SK-N-SH treated with all-trans-retinoic acid at 6 μM for 48 hours (cell line): ENCODE data around the gene STRBP.

Experiments
- ATAC-seq: fragments of 200-7000 bp; cut with Tn5 transposase; 3 replicates; pipeline ENCODE4 v1.9.1; 2020; ENCODE audit warnings: mild to moderate bottlenecking, moderate library complexity
- BACH2 ChIP-seq: fragments of 250-450 bp; sonication (Bioruptor Pico); IDR thresholded peaks from 2 replicates; pipeline ENCODE4 v1.9.0; 2021; ENCODE audit warnings: mild to moderate bottlenecking, borderline replicate concordance
- CREB5 ChIP-seq: fragments of 250-450 bp; sonication (Bioruptor Pico); IDR thresholded peaks from 2 replicates; pipeline ENCODE4 v1.5.1; 2020; ENCODE audit warnings: low read depth, mild to moderate bottlenecking, moderate library complexity
- CSDC2 ChIP-seq: fragments of 250-450 bp; sonication (Bioruptor Pico); IDR thresholded peaks from 2 replicates; pipeline ENCODE4 v1.5.0; 2020; ENCODE audit warnings: mild to moderate bottlenecking, moderate library complexity
- CSRNP3 ChIP-seq: fragments of 250-450 bp; sonication (Bioruptor Pico); IDR thresholded peaks from 2 replicates; pipeline ENCODE4 v1.5.1; 2021; ENCODE audit warnings: mild to moderate bottlenecking, moderate library complexity
- ESRRG ChIP-seq: fragments of 250-450 bp; sonication (Bioruptor Pico); IDR thresholded peaks from 2 replicates; pipeline ENCODE4 v1.6.1; 2021; ENCODE audit warnings: mild to moderate bottlenecking
- GLIS3 ChIP-seq: fragments of 250-450 bp; sonication (Bioruptor Pico); IDR thresholded peaks from 2 replicates; pipeline ENCODE4 v1.5.0; 2020; ENCODE audit warnings: mild to moderate bottlenecking, moderate library complexity
- ISL1 ChIP-seq: fragments of 250-450 bp; sonication (Bioruptor Pico); IDR thresholded peaks from 2 replicates; pipeline ENCODE4 v2.1.2; 2022; ENCODE audit warnings: mild to moderate bottlenecking, moderate library complexity
- OSR1 ChIP-seq: fragments of 250-450 bp; sonication (Bioruptor Pico); IDR thresholded peaks from 2 replicates; pipeline ENCODE4 v1.8.0; 2022; ENCODE audit warnings: moderate library complexity, mild to moderate bottlenecking, inconsistent platforms
- PATZ1 ChIP-seq: fragments of 250-450 bp; sonication (Bioruptor Pico); IDR thresholded peaks from 2 replicates; pipeline ENCODE4 v1.8.0; 2020; ENCODE audit warnings: mild to moderate bottlenecking, moderate library complexity, borderline replicate concordance
- POU6F1 ChIP-seq: fragments of 250-450 bp; sonication (Bioruptor Pico); IDR thresholded peaks from 2 replicates; pipeline ENCODE4 v1.8.0; 2021; ENCODE audit warnings: low read depth, mild to moderate bottlenecking, moderate library complexity, borderline replicate concordance
- PPARA ChIP-seq: fragments of 250-450 bp; sonication (Bioruptor Pico); IDR thresholded peaks from 2 replicates; pipeline ENCODE4 v1.5.0; 2020; ENCODE audit warnings: mild to moderate bottlenecking, borderline replicate concordance
- RARB ChIP-seq: fragments of 250-450 bp; sonication (Bioruptor Pico); IDR thresholded peaks from 2 replicates; pipeline ENCODE4 v1.8.0; 2021; ENCODE audit warnings: mild to moderate bottlenecking, moderate library complexity
- SNAI2 ChIP-seq: fragments of 250-450 bp; sonication (Bioruptor Pico); IDR thresholded peaks from 2 replicates; pipeline ENCODE4 v1.5.0; 2020; ENCODE audit warnings: mild to moderate bottlenecking, moderate library complexity
- TCF4 ChIP-seq: fragments of 250-450 bp; sonication (Bioruptor Pico); IDR thresholded peaks from 2 replicates; pipeline ENCODE4 v1.8.0; 2021; ENCODE audit warnings: mild to moderate bottlenecking, moderate library complexity, borderline replicate concordance
- TOX ChIP-seq: fragments of 250-450 bp; sonication (Bioruptor Pico); IDR thresholded peaks from 2 replicates; pipeline ENCODE4 v1.8.0; 2021; ENCODE audit warnings: mild to moderate bottlenecking, moderate library complexity, borderline replicate concordance
- TSHZ2 ChIP-seq: fragments of 250-450 bp; sonication (Bioruptor Pico); IDR thresholded peaks from 2 replicates; pipeline ENCODE4 v1.5.0; 2020; ENCODE audit warnings: mild to moderate bottlenecking, moderate library complexity
- ZC3H10 ChIP-seq: fragments of 250-450 bp; sonication (Bioruptor Pico); IDR thresholded peaks from 2 replicates; pipeline ENCODE4 v1.5.1; 2021; ENCODE audit warnings: mild to moderate bottlenecking, moderate library complexity
- ZFP3 ChIP-seq: fragments of 250-450 bp; sonication (Bioruptor Pico); IDR thresholded peaks from 2 replicates; pipeline ENCODE4 v1.5.0; 2020; ENCODE audit warnings: mild to moderate bottlenecking, moderate library complexity
- ZFP30 ChIP-seq: fragments of 450-650 bp; formaldehyde crosslinking; IDR thresholded peaks from 2 replicates; pipeline ENCODE4 v1.5.0; 2022; ENCODE audit warnings: mild to moderate bottlenecking, moderate library complexity
- ZNF565 ChIP-seq: fragments of 450-650 bp; formaldehyde crosslinking; conservative IDR thresholded peaks from 2 replicates; pipeline ENCODE4 v1.5.0; 2020; ENCODE audit warnings: low read depth, mild to moderate bottlenecking, moderate library complexity
- ZNF70 ChIP-seq: fragments of 450-650 bp; formaldehyde crosslinking; IDR thresholded peaks from 2 replicates; pipeline ENCODE4 v1.5.0; 2020; ENCODE audit warnings: mild to moderate bottlenecking, moderate library complexity
- ZNF8 ChIP-seq: fragments of 450-650 bp; formaldehyde crosslinking; IDR thresholded peaks from 2 replicates; pipeline ENCODE4 v1.5.0; 2020; ENCODE audit warnings: mild to moderate bottlenecking, moderate library complexity

The STRBP gene

GRCh38 chr9:123084256-123084655 lies 184.1 kb downstream of the STRBP start (continued):
- no peak for TF ChIP-seq CSRNP3 (CRISPR knock-in tag)
- no peak for TF ChIP-seq ISL1 (CRISPR knock-in tag)
- no peak for TF ChIP-seq ZNF70 (CRISPR knock-in tag)
- no peak for TF ChIP-seq TCF4 (CRISPR knock-in tag)
- no peak for TF ChIP-seq ZFP3 (CRISPR knock-in tag)
- no peak for TF ChIP-seq PPARA (CRISPR knock-in tag)
- no peak for TF ChIP-seq CREB5 (CRISPR knock-in tag)
- no peak for TF ChIP-seq RARB (CRISPR knock-in tag)

- TF ChIP-seq CREB5 (CRISPR knock-in tag) (no peak), PPARA (CRISPR knock-in tag) (no peak), TSHZ2 (CRISPR knock-in tag) (no peak), ISL1 (CRISPR knock-in tag) (no peak), CSRNP3 (CRISPR knock-in tag) (no peak), PATZ1 (CRISPR knock-in tag) (no peak), OSR1 (no peak), ZFP3 (CRISPR knock-in tag) (no peak), TOX (CRISPR knock-in tag) (no peak), TCF4 (CRISPR knock-in tag) (no peak), GLIS3 (no peak), ESRRG (no peak), CSDC2 (CRISPR knock-in tag) (no peak), BACH2 (CRISPR knock-in tag) (no peak), ZNF8 (no peak), RARB (CRISPR knock-in tag) (no peak), ZC3H10 (CRISPR knock-in tag) (no peak), SNAI2 (CRISPR knock-in tag) (no peak), ZNF565 (no peak), ZNF70 (CRISPR knock-in tag) (no peak)
- ATAC-seq, result no peak
These were observed 184.7 kb downstream of the STRBP start for GRCh38 chr9:123083680-123084079.

- peak; percentile 86 for ATAC-seq
- TF ChIP-seq CSDC2 (CRISPR knock-in tag) (no peak), RARB (CRISPR knock-in tag) (no peak), TOX (CRISPR knock-in tag) (no peak), ZFP30 (CRISPR knock-in tag) (no peak), TSHZ2 (CRISPR knock-in tag) (no peak), PPARA (CRISPR knock-in tag) (no peak), ISL1 (CRISPR knock-in tag) (no peak), ZNF70 (CRISPR knock-in tag) (no peak), TCF4 (CRISPR knock-in tag) (no peak), POU6F1 (no peak), BACH2 (CRISPR knock-in tag) (no peak)
These were observed 186.6 kb downstream of the STRBP start for GRCh38 chr9:123081824-123082223.
